SK-N-SH treated with all-trans-retinoic acid at 6 μM for 48 hours (cell line): ENCODE data around the gene OR11H7.

Source experiments
- ATAC-seq: fragments of 200-7000 bp; cut with Tn5 transposase; 3 replicates; pipeline ENCODE4 v1.9.1; 2020; ENCODE audit warnings: mild to moderate bottlenecking, moderate library complexity
- ARNTL ChIP-seq: fragments of 450-650 bp; formaldehyde crosslinking; IDR thresholded peaks from 2 replicates; pipeline ENCODE4 v1.5.0; 2020; ENCODE audit warnings: low read depth, mild to moderate bottlenecking, moderate library complexity, borderline replicate concordance
- BACH2 ChIP-seq: fragments of 250-450 bp; sonication (Bioruptor Pico); IDR thresholded peaks from 2 replicates; pipeline ENCODE4 v1.9.0; 2021; ENCODE audit warnings: mild to moderate bottlenecking, borderline replicate concordance
- ESRRG ChIP-seq: fragments of 250-450 bp; sonication (Bioruptor Pico); IDR thresholded peaks from 2 replicates; pipeline ENCODE4 v1.6.1; 2021; ENCODE audit warnings: mild to moderate bottlenecking
- GLIS3 ChIP-seq: fragments of 250-450 bp; sonication (Bioruptor Pico); IDR thresholded peaks from 2 replicates; pipeline ENCODE4 v1.5.0; 2020; ENCODE audit warnings: mild to moderate bottlenecking, moderate library complexity
- ISL1 ChIP-seq: fragments of 250-450 bp; sonication (Bioruptor Pico); IDR thresholded peaks from 2 replicates; pipeline ENCODE4 v2.1.2; 2022; ENCODE audit warnings: mild to moderate bottlenecking, moderate library complexity
- OSR1 ChIP-seq: fragments of 250-450 bp; sonication (Bioruptor Pico); IDR thresholded peaks from 2 replicates; pipeline ENCODE4 v1.8.0; 2022; ENCODE audit warnings: moderate library complexity, mild to moderate bottlenecking, inconsistent platforms
- PPARA ChIP-seq: fragments of 250-450 bp; sonication (Bioruptor Pico); IDR thresholded peaks from 2 replicates; pipeline ENCODE4 v1.5.0; 2020; ENCODE audit warnings: mild to moderate bottlenecking, borderline replicate concordance
- RARB ChIP-seq: fragments of 250-450 bp; sonication (Bioruptor Pico); IDR thresholded peaks from 2 replicates; pipeline ENCODE4 v1.8.0; 2021; ENCODE audit warnings: mild to moderate bottlenecking, moderate library complexity
- SNAI2 ChIP-seq: fragments of 250-450 bp; sonication (Bioruptor Pico); IDR thresholded peaks from 2 replicates; pipeline ENCODE4 v1.5.0; 2020; ENCODE audit warnings: mild to moderate bottlenecking, moderate library complexity
- TCF4 ChIP-seq: fragments of 250-450 bp; sonication (Bioruptor Pico); IDR thresholded peaks from 2 replicates; pipeline ENCODE4 v1.8.0; 2021; ENCODE audit warnings: mild to moderate bottlenecking, moderate library complexity, borderline replicate concordance
- TOX ChIP-seq: fragments of 250-450 bp; sonication (Bioruptor Pico); IDR thresholded peaks from 2 replicates; pipeline ENCODE4 v1.8.0; 2021; ENCODE audit warnings: mild to moderate bottlenecking, moderate library complexity, borderline replicate concordance
- ZC3H10 ChIP-seq: fragments of 250-450 bp; sonication (Bioruptor Pico); IDR thresholded peaks from 2 replicates; pipeline ENCODE4 v1.5.1; 2021; ENCODE audit warnings: mild to moderate bottlenecking, moderate library complexity
- ZFP3 ChIP-seq: fragments of 250-450 bp; sonication (Bioruptor Pico); IDR thresholded peaks from 2 replicates; pipeline ENCODE4 v1.5.0; 2020; ENCODE audit warnings: mild to moderate bottlenecking, moderate library complexity
- ZFP30 ChIP-seq: fragments of 450-650 bp; formaldehyde crosslinking; IDR thresholded peaks from 2 replicates; pipeline ENCODE4 v1.5.0; 2022; ENCODE audit warnings: mild to moderate bottlenecking, moderate library complexity
- ZNF565 ChIP-seq: fragments of 450-650 bp; formaldehyde crosslinking; conservative IDR thresholded peaks from 2 replicates; pipeline ENCODE4 v1.5.0; 2020; ENCODE audit warnings: low read depth, mild to moderate bottlenecking, moderate library complexity
- ZNF70 ChIP-seq: fragments of 450-650 bp; formaldehyde crosslinking; IDR thresholded peaks from 2 replicates; pipeline ENCODE4 v1.5.0; 2020; ENCODE audit warnings: mild to moderate bottlenecking, moderate library complexity
- ZNF8 ChIP-seq: fragments of 450-650 bp; formaldehyde crosslinking; IDR thresholded peaks from 2 replicates; pipeline ENCODE4 v1.5.0; 2020; ENCODE audit warnings: mild to moderate bottlenecking, moderate library complexity
- TF ChIP-seq, protein P1 (sequence below): fragments of 250-450 bp; sonication (Bioruptor Pico); IDR thresholded peaks from 2 replicates; pipeline ENCODE4 v1.5.1; 2020; ENCODE audit warnings: low read depth, mild to moderate bottlenecking, moderate library complexity
- TF ChIP-seq, protein P2 (sequence below): fragments of 250-450 bp; sonication (Bioruptor Pico); IDR thresholded peaks from 2 replicates; pipeline ENCODE4 v1.8.0; 2020; ENCODE audit warnings: mild to moderate bottlenecking, moderate library complexity, borderline replicate concordance
- TF ChIP-seq, protein P3 (sequence below): fragments of 250-450 bp; sonication (Bioruptor Pico); IDR thresholded peaks from 2 replicates; pipeline ENCODE4 v1.8.0; 2021; ENCODE audit warnings: low read depth, mild to moderate bottlenecking, moderate library complexity, borderline replicate concordance
- TF ChIP-seq, protein P4 (sequence below): fragments of 250-450 bp; sonication (Bioruptor Pico); IDR thresholded peaks from 2 replicates; pipeline ENCODE4 v1.5.0; 2020; ENCODE audit warnings: mild to moderate bottlenecking, moderate library complexity

The OR11H7 gene

DNA sequence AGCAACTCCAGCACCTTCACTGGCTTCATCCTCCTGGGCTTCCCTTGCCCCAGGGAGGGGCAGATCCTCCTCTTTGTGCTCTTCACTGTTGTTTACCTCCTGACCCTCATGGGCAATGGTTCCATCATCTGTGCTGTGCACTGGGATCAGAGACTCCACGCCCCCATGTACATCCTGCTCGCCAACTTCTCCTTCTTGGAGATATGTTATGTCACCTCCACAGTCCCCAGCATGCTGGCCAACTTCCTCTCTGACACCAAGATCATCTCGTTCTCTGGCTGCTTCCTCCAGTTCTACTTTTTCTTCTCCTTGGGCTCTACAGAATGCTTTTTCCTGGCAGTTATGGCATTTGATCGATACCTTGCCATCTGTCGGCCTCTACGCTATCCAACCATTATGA, 31.3 kb upstream of the OR11H7 start:
- ATAC-seq = no peak
- TF ChIP-seq TOX (CRISPR knock-in tag) (no peak), ZFP3 (CRISPR knock-in tag) (no peak), ZNF70 (CRISPR knock-in tag) (no peak), ARNTL (CRISPR knock-in tag) (no peak), OSR1 (CRISPR knock-in tag) (no peak), RARB (no peak), ZC3H10 (CRISPR knock-in tag) (no peak), GLIS3 (CRISPR knock-in tag) (no peak), TCF4 (no peak), ISL1 (CRISPR knock-in tag) (no peak), ESRRG (CRISPR knock-in tag) (no peak), ZNF8 (no peak), ZFP30 (CRISPR knock-in tag) (no peak), BACH2 (no peak), ZNF565 (CRISPR knock-in tag) (no peak)
- TF ChIP-seq, protein P1, sequence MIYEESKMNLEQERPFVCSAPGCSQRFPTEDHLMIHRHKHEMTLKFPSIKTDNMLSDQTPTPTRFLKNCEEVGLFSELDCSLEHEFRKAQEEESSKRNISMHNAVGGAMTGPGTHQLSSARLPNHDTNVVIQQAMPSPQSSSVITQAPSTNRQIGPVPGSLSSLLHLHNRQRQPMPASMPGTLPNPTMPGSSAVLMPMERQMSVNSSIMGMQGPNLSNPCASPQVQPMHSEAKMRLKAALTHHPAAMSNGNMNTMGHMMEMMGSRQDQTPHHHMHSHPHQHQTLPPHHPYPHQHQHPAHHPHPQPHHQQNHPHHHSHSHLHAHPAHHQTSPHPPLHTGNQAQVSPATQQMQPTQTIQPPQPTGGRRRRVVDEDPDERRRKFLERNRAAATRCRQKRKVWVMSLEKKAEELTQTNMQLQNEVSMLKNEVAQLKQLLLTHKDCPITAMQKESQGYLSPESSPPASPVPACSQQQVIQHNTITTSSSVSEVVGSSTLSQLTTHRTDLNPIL (CRISPR knock-in tag) = no peak
- TF ChIP-seq, protein P2, sequence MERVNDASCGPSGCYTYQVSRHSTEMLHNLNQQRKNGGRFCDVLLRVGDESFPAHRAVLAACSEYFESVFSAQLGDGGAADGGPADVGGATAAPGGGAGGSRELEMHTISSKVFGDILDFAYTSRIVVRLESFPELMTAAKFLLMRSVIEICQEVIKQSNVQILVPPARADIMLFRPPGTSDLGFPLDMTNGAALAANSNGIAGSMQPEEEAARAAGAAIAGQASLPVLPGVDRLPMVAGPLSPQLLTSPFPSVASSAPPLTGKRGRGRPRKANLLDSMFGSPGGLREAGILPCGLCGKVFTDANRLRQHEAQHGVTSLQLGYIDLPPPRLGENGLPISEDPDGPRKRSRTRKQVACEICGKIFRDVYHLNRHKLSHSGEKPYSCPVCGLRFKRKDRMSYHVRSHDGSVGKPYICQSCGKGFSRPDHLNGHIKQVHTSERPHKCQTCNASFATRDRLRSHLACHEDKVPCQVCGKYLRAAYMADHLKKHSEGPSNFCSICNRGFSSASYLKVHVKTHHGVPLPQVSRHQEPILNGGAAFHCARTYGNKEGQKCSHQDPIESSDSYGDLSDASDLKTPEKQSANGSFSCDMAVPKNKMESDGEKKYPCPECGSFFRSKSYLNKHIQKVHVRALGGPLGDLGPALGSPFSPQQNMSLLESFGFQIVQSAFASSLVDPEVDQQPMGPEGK (CRISPR knock-in tag) = no peak
- TF ChIP-seq, protein P3, sequence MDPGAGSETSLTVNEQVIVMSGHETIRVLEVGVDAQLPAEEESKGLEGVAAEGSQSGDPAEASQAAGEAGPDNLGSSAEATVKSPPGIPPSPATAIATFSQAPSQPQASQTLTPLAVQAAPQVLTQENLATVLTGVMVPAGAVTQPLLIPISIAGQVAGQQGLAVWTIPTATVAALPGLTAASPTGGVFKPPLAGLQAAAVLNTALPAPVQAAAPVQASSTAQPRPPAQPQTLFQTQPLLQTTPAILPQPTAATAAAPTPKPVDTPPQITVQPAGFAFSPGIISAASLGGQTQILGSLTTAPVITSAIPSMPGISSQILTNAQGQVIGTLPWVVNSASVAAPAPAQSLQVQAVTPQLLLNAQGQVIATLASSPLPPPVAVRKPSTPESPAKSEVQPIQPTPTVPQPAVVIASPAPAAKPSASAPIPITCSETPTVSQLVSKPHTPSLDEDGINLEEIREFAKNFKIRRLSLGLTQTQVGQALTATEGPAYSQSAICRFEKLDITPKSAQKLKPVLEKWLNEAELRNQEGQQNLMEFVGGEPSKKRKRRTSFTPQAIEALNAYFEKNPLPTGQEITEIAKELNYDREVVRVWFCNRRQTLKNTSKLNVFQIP = no peak

DNA sequence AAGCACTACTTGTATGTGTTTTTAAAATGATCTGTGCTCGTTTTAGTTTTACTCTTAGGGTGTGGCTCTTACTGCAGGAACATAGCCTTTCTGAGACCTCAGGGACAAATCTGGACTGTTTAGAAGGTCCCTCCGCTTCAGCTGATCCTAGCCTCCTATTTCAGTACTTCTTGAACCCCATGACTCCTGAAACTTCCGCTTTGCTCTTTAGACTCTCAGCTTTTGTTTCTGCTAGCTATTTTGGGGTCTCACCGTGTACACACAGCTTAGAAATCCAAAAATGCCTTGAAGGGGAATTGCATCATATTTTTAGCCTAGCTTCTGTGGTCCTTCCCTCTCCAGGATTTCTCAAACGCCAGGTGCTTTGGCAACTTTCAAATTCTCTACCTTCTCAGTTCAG, 29.8 kb upstream of the OR11H7 start:
- no peak for ATAC-seq
- TF ChIP-seq TCF4 = no peak
- TF ChIP-seq ZC3H10 (CRISPR knock-in tag) = no peak
- TF ChIP-seq ZFP3 (CRISPR knock-in tag) = no peak
- no peak for TF ChIP-seq PPARA (CRISPR knock-in tag)
- TF ChIP-seq ZNF8 = no peak
- TF ChIP-seq, protein P4, sequence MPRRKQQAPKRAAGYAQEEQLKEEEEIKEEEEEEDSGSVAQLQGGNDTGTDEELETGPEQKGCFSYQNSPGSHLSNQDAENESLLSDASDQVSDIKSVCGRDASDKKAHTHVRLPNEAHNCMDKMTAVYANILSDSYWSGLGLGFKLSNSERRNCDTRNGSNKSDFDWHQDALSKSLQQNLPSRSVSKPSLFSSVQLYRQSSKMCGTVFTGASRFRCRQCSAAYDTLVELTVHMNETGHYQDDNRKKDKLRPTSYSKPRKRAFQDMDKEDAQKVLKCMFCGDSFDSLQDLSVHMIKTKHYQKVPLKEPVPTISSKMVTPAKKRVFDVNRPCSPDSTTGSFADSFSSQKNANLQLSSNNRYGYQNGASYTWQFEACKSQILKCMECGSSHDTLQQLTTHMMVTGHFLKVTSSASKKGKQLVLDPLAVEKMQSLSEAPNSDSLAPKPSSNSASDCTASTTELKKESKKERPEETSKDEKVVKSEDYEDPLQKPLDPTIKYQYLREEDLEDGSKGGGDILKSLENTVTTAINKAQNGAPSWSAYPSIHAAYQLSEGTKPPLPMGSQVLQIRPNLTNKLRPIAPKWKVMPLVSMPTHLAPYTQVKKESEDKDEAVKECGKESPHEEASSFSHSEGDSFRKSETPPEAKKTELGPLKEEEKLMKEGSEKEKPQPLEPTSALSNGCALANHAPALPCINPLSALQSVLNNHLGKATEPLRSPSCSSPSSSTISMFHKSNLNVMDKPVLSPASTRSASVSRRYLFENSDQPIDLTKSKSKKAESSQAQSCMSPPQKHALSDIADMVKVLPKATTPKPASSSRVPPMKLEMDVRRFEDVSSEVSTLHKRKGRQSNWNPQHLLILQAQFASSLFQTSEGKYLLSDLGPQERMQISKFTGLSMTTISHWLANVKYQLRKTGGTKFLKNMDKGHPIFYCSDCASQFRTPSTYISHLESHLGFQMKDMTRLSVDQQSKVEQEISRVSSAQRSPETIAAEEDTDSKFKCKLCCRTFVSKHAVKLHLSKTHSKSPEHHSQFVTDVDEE = no peak
- TF ChIP-seq, protein P2 (CRISPR knock-in tag) = no peak
- TF ChIP-seq ZNF565 (CRISPR knock-in tag) = no peak
- TF ChIP-seq ZNF70 (CRISPR knock-in tag) = no peak
- no peak for TF ChIP-seq GLIS3 (CRISPR knock-in tag)
- TF ChIP-seq ISL1 (CRISPR knock-in tag) = no peak
- no peak for TF ChIP-seq TOX (CRISPR knock-in tag)
- no peak for TF ChIP-seq SNAI2 (CRISPR knock-in tag)
- no peak for TF ChIP-seq ESRRG (CRISPR knock-in tag)
- TF ChIP-seq, protein P3 = no peak
